GM18867 (cell line): ENCODE data around the gene SH3RF2.
"Not testable (repeated sequence)": the region's sequence is repeated elsewhere in the genome, so short reads cannot be mapped to it uniquely, and the experiment has no call there.

Source experiments
- ATAC-seq: cut with Tn5 transposase; IDR thresholded peaks from one replicate; pipeline ENCODE4 v1.9.1; 2021; ENCODE audit warnings: mild to moderate bottlenecking, moderate library complexity; ENCODE audit not compliant: unreplicated experiment

Gene SH3RF2

DNA sequence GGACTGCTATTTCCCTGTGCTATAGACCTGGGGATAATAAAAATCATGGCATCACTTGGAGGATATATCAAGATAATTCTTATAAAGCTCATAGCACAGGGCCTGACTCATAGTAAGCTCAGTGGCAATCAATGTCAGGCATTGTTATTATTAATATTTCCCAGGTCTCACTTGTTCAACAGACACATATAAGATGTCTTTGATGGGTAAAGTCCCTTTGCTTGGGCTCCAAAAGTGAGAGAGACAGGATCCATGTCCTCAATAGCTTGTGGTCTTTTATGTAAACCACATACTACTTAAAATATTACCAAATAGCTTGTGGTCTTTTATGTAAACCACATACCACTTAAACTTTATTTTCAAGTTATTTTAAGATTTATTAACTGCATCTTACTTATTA, 11.2 kb downstream of the SH3RF2 start:
- no peak for ATAC-seq

DNA sequence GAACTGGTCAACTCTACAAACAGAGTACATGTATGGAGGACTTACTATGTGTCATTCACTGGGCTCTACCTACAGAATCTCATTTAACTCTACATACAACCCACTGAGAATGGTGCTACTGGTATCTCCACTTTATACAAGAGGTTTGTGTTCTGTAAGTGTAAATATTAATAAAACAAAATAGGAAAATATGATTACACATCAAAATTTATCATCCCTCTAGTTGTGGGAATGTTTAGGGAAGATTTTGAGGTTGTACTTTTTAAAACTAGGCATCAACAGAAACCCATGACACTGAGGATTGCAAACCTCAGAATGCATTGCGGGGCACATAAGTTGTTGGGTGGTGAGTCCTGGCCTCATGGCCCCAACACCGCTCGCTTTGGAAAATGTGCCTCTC, 11.7 kb downstream of the SH3RF2 start:
- ATAC-seq: no peak

DNA sequence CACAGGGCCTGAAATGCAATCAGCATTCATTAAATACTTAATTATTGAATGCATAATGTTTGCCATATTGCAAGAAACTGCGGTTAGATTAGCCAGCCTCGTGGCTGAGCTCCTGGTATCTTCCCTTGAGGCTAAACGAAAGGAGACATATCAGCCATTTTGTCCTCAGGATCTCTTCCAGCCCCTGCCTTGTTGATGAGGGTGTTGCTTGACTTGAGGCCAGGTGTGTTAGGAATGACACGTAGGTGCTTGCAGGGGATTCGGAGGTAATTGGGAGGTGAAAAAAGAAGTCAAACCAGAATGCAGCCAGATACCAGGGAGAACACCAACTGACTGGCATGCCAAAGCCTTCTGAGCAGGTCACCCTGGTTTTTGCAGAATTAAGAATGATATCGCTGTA, 12.5 kb downstream of the SH3RF2 start:
- no peak for ATAC-seq

DNA sequence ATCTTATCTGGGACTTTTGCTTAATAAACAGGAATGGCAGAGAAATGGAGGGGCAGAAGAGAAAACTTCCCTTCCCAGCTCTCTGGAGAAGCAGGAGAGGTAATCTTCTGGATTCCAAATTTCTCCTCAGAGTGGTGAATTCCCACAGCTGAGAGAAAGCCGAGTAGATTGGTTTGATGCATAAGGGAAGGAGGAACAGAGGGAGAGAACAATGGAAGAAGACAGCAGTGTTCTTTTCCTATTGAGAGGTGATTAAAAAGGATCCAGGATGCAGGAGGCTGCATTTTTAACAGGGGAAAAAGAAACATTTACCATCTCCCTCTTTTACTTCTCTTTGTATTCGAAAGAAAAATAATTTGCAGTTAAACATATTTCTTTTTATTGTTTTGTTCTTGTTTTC, 13.1 kb downstream of the SH3RF2 start:
- no peak for ATAC-seq

DNA sequence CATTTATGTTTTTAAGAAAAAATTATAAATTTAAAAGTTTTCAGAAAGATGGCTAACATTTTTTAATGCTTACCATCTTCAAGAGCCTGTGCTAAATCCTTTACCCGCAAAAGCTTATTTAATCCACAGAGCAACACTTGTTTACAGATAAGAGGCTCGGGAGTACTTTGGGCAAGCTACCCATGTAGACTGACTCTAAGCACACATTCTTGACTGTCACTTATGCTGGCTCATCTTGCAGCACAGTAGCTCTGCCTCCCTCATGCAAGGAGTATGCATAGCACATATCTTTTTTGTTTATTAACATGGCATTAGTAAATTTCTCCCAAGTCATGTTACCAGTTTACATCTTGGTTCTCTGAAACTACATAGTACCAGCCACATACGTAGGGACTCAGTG, 14.7 kb downstream of the SH3RF2 start:
- ATAC-seq: no peak

DNA sequence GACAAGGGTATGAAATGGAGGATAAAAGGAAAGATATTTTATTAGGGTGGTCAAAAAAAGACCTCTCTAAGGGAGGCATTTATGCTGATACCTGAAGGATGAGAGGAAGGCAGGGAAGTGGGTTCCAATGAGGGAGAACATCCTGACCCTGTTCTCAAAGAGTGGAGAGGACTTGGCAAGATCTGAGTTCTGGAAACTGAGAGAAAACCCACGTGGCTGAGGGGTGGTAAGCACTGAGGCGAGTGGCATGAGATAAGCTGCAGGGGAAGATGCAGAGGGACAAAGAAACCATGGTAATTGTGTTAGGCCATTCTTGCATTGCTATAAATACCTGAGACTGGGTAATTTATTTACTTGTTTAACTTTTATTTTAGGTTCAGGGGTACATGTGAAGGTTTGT, 16.8 kb downstream of the SH3RF2 start:
- no peak for ATAC-seq

DNA sequence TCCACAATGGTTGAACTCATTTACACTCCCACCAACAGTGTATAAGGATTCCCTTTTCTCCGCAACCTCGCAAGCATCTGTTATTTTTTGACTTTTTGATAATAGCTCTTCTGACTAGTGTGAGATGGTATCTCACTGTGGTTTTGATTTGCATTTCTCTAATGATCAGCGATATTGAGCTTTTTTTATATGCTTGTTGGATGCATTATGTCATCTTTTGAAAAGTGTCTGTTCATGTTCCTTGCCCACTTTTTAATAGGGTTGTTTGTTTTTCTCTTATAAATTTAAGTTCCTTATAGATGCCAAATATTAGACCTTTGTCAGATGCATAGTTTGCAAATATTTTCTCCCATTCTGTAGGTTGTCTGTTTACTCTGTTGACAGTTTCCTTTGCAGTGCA, 17.8 kb downstream of the SH3RF2 start:
- not testable (repeated sequence) for ATAC-seq

DNA sequence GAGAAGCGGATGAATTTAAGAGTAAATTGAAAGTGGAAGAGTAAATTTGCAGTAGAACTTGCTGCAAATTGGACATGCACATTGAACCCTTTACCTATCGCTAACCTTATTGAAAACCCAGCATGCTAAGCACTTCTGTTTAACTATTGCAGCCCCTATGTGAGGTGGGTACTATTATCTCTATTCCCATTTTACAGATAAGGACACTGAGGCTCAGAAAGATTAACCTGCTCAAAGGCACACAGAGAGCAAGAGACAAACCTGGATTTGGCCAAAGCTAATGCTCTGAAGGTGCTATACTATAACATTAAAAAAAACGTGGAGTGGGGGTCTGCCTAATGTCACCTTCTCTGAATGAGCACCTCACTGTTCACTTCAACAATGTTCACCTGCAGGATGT, 21.0 kb downstream of the SH3RF2 start:
- ATAC-seq: no peak

DNA sequence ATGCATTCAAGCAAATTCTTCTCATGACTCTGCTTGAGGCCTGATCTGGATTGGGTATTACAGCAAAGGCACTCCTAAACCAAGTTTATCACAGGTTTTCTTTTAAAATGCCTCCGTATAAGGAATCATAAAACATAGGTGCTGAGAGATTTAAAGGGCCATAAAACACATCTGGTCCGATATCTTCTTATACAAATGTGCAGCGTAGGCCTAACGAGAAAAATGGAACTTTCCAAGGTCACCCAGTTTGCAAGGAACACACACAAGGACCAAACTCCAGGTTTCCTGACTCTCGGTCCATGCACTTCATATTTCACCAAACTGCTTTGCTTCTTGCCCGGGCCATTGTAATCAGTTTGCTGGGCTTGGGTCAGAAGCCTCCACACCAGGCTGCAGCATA, 22.1 kb downstream of the SH3RF2 start:
- no peak for ATAC-seq

DNA sequence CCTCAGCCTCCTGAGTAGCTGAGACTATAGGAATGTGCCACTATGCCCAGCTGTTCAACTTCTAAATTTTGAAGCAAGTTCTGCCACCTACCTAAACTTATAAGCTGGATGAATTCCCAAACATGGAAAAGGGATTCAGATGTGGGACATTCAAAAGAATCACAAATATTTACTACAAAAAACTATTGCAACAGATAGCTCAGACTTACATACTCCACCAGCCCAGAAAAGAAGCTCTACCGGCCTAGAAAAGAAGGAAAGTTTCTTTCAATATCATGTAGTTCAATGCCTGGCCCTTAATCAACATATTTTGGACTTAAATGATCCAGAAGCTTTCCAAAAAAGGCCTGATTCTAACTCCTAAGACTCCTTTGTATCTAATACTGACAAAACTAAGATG, 23.8 kb downstream of the SH3RF2 start:
- ATAC-seq: no peak

DNA sequence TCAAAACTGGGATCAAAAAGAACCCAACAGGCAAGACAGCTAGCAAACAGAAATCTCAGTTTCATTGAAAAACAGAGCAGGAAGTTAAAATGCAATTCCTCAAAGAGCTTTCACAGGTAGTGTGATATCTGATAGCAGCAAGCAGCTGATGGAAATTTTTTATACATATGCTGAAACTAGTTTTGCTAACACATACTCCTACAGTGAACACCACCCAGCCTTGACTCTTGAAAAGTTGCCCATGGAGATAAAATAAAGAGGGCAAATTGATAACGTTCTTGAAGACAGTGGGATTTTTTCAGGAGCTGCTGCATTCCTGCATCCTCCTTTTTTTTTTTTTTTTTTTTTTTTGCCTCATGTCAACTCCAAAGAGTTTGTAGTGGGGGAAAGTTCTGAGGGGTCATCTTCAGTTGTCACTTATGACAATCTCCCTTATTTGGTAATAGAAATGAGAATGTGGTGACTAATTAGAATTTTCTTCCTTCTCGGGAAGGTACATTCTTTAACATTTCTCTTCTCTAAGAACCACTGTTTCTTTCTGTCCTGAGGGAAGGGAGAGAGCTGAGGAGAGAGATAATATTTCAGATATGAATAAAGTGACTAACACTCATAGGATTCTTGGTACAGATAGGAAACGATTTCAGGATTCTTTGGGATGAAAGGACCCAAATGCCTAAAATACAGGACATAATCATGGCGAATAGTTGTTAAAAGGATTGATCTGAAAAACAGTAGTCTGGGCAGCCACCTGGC, 24.6 kb downstream of the SH3RF2 start:
- ATAC-seq: no peak

DNA sequence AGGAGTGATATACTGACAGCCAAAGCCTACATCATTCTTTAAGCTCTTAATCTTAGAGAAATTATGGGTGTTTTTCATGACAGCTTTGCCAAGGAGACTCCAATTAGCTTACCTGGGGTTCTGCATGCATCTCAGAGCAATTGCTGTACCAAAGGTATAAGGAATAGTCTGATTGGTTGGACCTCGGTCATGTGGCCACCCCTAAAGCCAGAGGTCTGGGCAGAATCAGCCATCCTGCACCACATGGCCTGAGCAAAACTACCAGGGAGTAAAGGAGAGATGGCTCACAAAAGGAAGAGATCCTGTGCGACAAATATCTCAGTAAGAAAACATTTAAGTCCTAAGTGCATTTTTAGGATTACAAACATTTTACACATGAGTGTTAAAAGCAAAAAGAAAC, 25.6 kb downstream of the SH3RF2 start:
- no peak for ATAC-seq

DNA sequence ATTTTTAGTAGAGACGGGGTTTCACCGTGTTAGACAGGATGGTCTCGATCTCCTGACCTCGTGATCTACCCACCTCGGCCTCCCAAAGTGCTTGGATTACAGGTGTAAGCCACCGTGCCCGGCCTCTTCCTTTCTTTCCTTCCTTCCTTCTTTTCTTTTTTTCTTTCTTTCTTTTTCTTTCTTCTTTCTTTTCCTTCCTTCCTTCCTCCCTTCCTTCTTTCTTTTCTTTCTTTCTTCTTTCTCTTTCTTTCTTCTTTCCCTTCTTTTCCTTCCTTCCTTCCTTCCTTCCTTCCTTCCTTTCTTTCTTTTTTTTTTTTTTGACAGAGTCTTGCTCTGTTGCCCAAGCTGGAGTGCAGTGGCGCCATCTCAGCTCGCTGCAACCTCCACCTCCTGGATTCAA, 27.6 kb downstream of the SH3RF2 start:
- ATAC-seq: not testable (repeated sequence)

DNA sequence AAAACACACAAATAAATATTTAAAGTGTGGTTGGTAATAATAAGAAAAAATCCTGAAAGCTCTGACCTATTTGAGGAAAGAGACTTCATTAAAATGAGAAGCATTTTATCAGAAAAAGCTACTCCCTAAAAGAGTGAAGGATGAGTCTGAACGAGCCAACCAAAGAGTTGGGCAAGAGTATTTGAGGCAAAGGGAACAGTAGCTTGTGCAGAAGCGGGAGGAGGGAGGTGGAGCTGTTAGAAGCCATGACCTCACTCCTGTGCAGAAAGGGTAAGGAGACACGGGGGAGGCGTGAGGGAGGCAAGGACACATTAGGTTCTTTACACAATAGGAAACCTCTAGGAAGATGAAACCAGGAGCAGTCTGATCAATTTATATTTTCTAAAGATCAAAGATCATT, 29.4 kb downstream of the SH3RF2 start:
- ATAC-seq: no peak

DNA sequence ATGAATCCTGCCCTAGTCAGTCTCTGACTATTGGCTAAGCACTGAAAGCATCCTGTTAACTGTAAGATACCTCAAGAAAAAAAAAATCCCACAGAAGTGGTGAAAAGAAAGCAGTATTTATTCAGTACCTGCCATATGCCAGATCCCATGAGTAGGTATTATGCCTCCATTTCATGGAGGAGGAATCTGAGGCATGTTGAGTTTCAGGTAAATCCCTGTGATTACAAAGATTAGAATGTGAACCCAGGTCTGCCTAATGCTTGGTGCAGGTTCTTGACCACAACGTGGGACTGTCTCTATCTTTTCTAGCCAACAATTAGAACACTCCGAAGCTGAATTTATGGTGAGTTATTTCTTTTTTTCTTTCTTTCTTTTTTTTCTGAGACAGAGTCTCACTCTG, 30.9 kb downstream of the SH3RF2 start:
- no peak for ATAC-seq

DNA sequence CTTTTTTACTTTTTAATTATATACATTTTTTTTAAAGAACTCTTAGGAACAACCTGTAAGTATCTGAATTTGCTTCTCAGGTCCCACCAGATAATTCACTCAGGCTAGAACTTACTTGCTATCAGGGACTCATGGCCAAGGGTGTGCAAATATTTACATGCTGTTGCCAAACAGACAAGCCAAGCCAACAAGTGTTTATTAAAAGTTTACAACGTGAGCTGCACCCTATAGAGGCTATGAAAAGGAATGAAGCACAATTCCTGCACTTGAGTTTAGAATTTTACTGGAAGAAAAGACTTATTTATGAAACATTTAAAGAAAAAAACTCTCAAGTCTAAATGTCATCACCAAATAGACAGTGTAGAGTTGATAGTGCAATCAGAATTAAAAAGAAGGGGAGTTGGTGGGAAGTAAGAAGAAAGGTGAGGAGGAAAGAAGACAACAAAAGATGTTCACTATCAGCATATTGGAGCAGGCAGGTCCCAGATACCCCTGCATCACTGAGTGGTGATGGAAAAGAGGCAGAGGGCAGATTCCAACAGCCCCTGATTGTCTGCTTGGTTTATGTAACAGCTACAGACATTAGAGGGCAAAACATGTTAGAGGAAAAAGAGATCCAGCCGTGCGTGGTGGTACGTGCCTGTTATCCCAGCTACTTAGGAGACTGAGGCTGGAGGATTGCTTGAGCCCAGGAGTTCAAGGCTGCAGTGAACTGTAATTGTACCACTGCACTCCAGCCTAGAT, 32.8 kb downstream of the SH3RF2 start:
- no peak for ATAC-seq

DNA sequence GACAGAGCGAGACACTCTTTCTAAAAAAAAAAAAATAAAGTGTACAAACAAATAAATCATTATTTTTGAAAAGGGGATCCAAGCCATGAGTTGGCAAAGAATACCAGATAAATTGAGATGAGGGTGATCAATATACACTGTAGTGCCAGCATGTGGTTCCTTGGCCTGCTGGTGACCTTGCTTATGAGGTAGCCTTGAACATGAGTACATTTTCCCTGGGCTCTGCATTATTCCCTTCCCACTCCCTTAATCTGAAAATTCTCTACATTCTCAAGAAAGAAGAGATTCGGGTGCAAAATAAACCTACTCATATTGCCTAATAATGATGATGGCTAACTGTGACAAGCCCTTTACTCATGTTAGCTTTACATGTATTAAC, 33.3 kb downstream of the SH3RF2 start:
- ATAC-seq: no peak

DNA sequence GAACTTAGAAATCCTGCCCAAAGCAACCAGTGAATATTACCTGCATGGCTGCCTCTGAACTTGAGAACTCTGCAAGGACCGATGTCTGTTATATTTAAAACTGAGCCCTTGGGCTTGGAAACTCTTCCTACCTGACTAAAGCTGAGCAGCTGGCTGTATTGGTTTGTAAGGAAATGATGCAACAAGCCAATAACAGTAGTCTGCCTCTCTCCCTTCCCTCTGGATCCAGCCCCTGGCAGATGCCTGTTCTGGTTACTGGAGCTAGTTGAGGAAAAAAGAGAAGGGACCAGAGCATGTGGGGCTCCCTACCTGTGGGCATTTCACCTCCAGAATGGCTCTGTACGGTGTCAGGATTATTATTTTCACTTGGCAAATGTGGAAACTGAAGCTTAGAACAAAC, 34.7 kb downstream of the SH3RF2 start:
- ATAC-seq: no peak

DNA sequence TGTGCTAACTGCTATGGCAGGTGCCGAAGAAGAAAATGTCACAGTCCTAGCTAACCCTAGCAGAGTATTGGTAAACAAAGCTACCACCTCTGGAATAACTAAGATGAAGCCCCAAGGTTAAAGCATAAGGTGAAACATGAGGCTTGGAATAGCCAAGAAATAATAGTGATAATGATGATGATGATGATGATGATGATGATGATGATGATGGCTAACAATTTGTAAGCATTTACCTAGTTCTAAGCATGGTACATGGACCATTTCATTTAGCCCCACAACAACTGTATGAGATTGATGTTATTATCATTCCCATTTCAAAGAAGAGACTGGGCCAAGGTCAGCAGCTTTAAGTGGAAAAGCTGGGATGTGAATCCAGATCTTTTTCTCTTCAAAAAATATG, 35.3 kb downstream of the SH3RF2 start:
- ATAC-seq: no peak

DNA sequence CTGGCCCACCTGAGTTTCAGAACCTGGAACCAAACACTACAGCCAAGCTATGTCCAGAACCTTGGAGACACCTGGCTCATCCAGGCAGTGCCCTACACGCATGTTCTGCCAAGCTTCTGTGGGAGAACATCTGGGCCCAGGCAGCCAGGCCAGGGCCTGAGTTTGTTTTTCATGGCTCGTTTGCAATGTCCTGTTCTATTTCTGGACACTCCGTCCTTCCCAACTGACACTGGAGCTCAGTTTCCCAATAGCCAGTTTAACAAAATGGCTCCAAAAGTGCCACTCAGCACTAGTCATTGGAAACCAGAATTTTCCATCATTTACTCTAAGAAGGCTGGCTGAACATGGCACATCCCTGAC, 38.6 kb downstream of the SH3RF2 start:
- no peak for ATAC-seq

DNA sequence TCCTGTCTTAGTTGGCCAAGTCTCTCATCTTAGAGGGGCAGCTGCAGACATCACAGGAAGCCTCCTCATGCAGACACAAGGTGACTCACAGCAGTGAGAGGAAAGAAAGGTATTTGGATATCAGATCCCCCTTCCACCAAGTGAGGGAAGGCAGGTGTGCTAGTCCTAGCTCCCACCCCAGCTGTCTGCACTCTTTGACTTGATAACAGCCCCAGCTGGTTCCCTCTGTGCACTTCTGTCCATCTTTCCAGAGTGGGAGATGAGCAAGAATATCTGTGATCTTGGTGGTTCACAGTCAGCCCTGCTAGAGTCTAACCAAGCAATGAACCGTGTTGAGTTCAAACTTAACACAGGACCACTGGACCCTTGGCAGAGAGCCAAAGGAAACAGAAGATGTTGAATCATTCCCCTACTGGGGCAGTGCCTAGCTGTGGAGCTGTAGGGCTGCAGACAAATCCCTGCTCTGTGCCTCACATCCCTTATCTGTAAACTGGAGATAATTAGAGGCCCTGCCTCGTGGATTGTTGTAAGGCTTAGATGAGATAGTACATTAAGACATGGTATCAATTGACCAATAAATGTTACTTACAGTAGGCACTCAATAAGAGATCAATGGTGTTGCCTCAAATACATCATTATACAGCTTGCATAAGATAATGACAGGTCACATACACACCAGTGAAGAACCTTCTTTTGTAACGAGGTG, 39.1 kb downstream of the SH3RF2 start:
- ATAC-seq: peak; percentile 28
